Breast epithelium (tissue), 4 donors: Measurements from ENCODE around the gene SEC31B. TPM values are rescaled to one million over a fixed set of nuclear protein-coding genes. Genes with fewer than 3 reads are reported as not detected.

Source experiments
- DNase-seq, 2 donors: peaks; one replicate each; pipeline ENCODE4 v3.0.0-alpha.2; 2019; ENCODE audit warnings: low spot score in 2 of 2
- H3K27ac ChIP-seq, 2 donors: fragments of 200-600 bp; sonication (generic) in 1 of 2; one replicate each; pipeline ENCODE4 v1.5.1; 2016 to 2019; ENCODE audit warnings: mild to moderate bottlenecking in 1 of 2
- H3K27me3 ChIP-seq, 2 donors: fragments of 200-600 bp; sonication (generic) in 1 of 2; one replicate each; pipeline versions ENCODE4 v1.5.1 to v1.6.0; 2017 to 2019; ENCODE audit warnings: control low read depth in 1 of 2, mild to moderate bottlenecking in 1 of 2
- H3K36me3 ChIP-seq: fragments of 200-600 bp; one replicate; pipeline ENCODE4 v1.5.1; 2019
- H3K4me1 ChIP-seq, 2 donors: fragments of 200-600 bp; sonication (generic); one replicate each; pipeline ENCODE4 v1.5.1; 2016 to 2019; ENCODE audit warnings: control low read depth in 1 of 2
- H3K4me3 ChIP-seq, 3 donors: fragments of 200-600 bp; sonication (generic); 1 replicate in 2 of 3; 2 replicates in 1 of 3; pipeline ENCODE4 v1.5.1; 2016 to 2019; ENCODE audit warnings: mild to moderate bottlenecking in 3 of 3, moderate library complexity in 2 of 3
- H3K9me3 ChIP-seq, 2 donors: fragments of 200-600 bp; sonication (generic) in 1 of 2; one replicate each; pipeline ENCODE4 v1.5.1; 2016 to 2019; ENCODE audit warnings: control low read depth in 1 of 2
- CTCF ChIP-seq, 3 donors: fragments of 450-650 bp; IDR thresholded peaks; one replicate each; pipeline ENCODE4 v1.5.1; 2016 to 2017; ENCODE audit warnings: antibody characterized with exemption in 3 of 3, mild to moderate bottlenecking in 3 of 3, moderate library complexity in 3 of 3
- POLR2A ChIP-seq: fragments of 450-650 bp; IDR thresholded peaks from one replicate; pipeline ENCODE4 v1.6.1; 2016; ENCODE audit warnings: antibody characterized with exemption, mild to moderate bottlenecking, moderate library complexity
- POLR2AphosphoS5 ChIP-seq, 3 donors: sonication (generic); formaldehyde crosslinking; IDR thresholded peaks; one replicate each; pipeline ENCODE4 v1.6.1; 2017; ENCODE audit warnings: antibody characterized with exemption in 3 of 3
- intact Hi-C: fragments of 100-400 bp; cut with DNase I; formaldehyde crosslinking; loops from one replicate; pipeline ENCODE4 v1.15.1; 2023; ENCODE audit warnings: low total_unique reads
- total RNA-seq, 3 donors: library from RNA; depleted of rRNA; stranded (reverse); fragments of >200 nt; gene quantifications; one replicate each; pipeline ENCODE4 v1.1.0, GENCODE V29; 2016

Gene SEC31B
- total RNA-seq, 3 donors from 2014 or later: 9.8 to 18.1 (median 12.1) TPM

- Histone ChIP-seq H3K9me3 (no peaks in the 10 kb centered on the region), H3K27me3 (no peaks in the 10 kb centered on the region), H3K4me3 (no peak overlapping the region), H3K27ac (no peak overlapping the region), H3K36me3 (no peaks in the 10 kb centered on the region), H3K4me1 (no peaks in the 10 kb centered on the region)
- no peak for DNase-seq
- intact Hi-C loops: no loop called here
- no peak for TF ChIP-seq POLR2AphosphoS5 (IDR thresholded peaks at IDR 0.05)
- TF ChIP-seq CTCF (IDR thresholded peaks at IDR 0.05): no peak
- TF ChIP-seq POLR2A: no peak
These were observed 49.3 kb downstream of the SEC31B start for GRCh38 chr10:100470367-100470766.

GRCh38 chr10:100469756-100470155, 49.9 kb downstream of the SEC31B start:
- Histone ChIP-seq H3K9me3 (no peaks in the 10 kb centered on the region), H3K36me3 (no peaks in the 10 kb centered on the region), H3K27ac (no peak overlapping the region), H3K27me3 (no peaks in the 10 kb centered on the region), H3K4me3 (no peak overlapping the region), H3K4me1 (no peaks in the 10 kb centered on the region)
- no peak for DNase-seq
- intact Hi-C loops: no loop called here
- TF ChIP-seq POLR2AphosphoS5 (IDR thresholded peaks at IDR 0.05): no peak
- no peak for TF ChIP-seq CTCF (IDR thresholded peaks at IDR 0.05)
- TF ChIP-seq POLR2A: no peak

- TF ChIP-seq POLR2AphosphoS5 (IDR thresholded peaks at IDR 0.05) (no peak), POLR2A (no peak), CTCF (IDR thresholded peaks at IDR 0.05) (no peak)
- no peak overlapping the region for H3K27ac ChIP-seq
- H3K9me3 ChIP-seq: no peaks in the 10 kb centered on the region
- no peak overlapping the region for H3K4me3 ChIP-seq
- intact Hi-C loops: no loop called here
- DNase-seq: no peak
- H3K4me1 ChIP-seq: no peaks in the 10 kb centered on the region
- H3K36me3 ChIP-seq: no peaks in the 10 kb centered on the region
- H3K27me3 ChIP-seq: no peaks in the 10 kb centered on the region
These were observed 50.7 kb downstream of the SEC31B start for GRCh38 chr10:100468978-100469377.

- TF ChIP-seq POLR2AphosphoS5 (IDR thresholded peaks at IDR 0.05): no peak
- TF ChIP-seq CTCF (IDR thresholded peaks at IDR 0.05): no peak
- TF ChIP-seq POLR2A: no peak
- Histone ChIP-seq H3K4me1 (no peaks in the 10 kb centered on the region), H3K27ac (no peak overlapping the region), H3K9me3 (no peaks in the 10 kb centered on the region), H3K36me3 (no peaks in the 10 kb centered on the region), H3K4me3 (no peak overlapping the region), H3K27me3 (no peaks in the 10 kb centered on the region)
- intact Hi-C loops: no loop called here
- no peak for DNase-seq
These were observed 51.3 kb downstream of the SEC31B start for GRCh38 chr10:100468322-100468721.

- Histone ChIP-seq H3K36me3 (no peaks in the 10 kb centered on the region), H3K4me1 (no peaks in the 10 kb centered on the region), H3K4me3 (no peak within 1 kb of the TSS), H3K27me3 (no peaks in the 10 kb centered on the region), H3K9me3 (peaks cover 0 to 3% of the 10 kb centered on the region in 2 donors), H3K27ac (no peak within 1 kb of the TSS)
- intact Hi-C loops: no loop called here
- DNase-seq: no peak
- TF ChIP-seq POLR2AphosphoS5 (IDR thresholded peaks at IDR 0.05): no peak
- TF ChIP-seq POLR2A: no peak
- TF ChIP-seq CTCF (IDR thresholded peaks at IDR 0.05): no peak
These were observed 57.0 kb downstream of the SEC31B start, which contains the start of gene WNT8B for GRCh38 chr10:100462709-100463108. Gene WNT8B (plus strand): TSS chr10:100463009. CDS start chr10:100463169, 160 bp downstream.
